Ammon's horn (tissue), 1 donor: ENCODE data around the gene PNPLA1.
"Not testable (repeated sequence)": the region's sequence is repeated elsewhere in the genome, so short reads cannot be mapped to it uniquely, and the experiment has no call there.

Experiments used
- DNase-seq: peaks from one replicate; pipeline ENCODE4 v3.0.0-alpha.2; 2016; ENCODE audit warnings: low spot score

Gene PNPLA1

DNA sequence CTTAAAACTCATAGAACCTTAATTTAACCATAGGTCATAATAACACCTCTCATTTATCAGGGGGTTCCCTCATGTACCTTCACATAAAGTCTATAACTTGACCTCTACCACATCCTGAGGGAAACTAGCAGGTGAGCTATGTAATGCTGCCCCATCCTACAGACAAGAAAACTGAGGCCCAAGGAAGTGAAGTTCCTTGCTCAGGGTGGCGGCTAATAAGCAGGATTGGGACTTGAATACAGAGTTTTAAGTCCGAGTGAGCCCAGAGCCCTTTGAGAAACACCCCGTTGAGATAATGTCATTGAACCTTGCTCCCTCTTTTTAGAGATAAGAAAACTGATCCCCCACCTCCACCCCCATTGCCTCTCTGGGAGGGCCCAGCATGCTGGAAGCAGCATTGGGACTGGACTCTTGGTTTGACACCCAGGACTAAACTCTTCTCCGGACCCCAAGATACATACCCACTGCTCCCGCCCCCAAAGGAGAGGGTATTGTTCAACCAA is 66.4 kb downstream of the PNPLA1 start:
- no peak for DNase-seq

DNA sequence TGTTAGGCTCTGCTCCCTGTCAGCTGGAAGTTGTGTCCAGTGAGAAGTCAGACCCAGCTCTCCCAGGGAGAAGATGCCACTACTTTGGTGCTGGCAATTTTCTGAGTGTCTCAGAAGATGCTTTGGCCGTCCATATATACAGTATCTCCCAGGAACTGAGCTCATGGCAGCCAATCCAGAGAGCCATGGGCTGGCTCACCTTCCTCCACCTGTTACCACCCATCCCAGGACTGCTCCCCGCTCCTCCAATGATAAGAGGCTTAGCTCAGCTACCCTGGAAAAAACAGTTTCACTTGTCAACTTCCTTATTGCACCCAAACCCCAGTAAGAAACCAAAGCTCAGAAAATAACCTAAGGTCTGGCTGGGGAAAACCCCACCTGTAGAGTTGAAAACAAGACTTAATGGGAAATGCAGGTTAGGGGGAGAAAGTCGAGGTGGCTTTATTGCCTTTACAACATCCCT is 67.0 kb downstream of the PNPLA1 start, which contains the start of gene BNIP5:
TSS of gene BNIP5 (minus strand) at position 110 of the 463 bp plus-strand sequence. CDS start 6,198 bp downstream, outside the sequence.
- DNase-seq, result no peak

DNA sequence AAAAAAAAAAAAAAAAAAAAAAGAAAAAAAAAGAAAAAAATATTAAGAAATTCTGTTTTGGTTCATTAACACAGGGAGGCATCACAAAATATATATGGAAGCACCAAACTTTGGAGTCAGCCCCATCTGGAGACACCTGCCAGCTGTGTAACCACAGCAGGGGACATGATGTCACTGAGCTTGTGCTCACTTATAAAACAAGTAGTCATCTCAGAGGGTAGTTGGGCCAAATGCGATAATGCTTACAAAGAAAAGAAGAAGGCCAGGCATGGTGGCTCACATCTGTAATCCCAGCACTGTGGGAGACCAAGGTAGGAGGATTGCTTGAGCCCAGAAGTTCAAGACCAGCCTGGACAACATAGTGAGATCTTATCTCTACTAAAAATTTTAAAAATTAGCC is 68.0 kb downstream of the PNPLA1 start:
- DNase-seq, result no peak

GRCh38 chr6:36338223-36338622 is 68.4 kb downstream of the PNPLA1 start:
- not testable (repeated sequence) for DNase-seq

DNA sequence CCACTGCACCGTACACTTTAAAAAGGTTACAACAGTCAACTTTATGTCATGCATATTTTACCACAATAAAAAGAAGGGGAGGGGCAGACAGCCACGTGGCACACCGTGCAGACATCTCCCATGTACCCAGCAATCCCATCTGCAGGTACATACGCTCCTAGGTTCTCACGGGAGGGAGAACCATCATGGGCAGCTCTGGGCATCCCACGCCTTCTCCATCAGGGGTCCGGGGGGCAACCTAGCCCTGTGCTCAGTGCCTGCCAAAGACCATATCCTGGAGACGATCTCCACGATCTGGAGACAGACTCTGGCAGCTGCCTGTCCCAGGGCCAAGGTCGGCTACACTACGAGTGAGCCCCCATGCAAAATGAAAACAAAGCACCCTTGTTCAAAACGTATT is 69.3 kb downstream of the PNPLA1 start:
- DNase-seq, result no peak

DNA sequence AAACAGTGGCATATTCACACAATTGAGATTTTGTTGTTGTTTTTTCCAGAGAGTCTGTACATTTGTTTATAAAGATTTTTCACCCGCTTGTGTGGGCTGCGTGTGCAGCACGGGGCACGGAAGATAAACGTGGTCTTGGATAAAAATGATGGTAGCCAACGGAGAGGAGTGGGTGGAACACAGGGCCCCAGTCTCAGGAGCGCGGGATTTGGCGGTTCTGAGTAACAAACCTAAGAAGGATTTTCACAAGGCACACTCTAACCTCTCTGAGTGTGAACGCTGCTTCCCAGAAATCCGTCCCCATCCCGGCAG is 70.4 kb downstream of the PNPLA1 start:
- DNase-seq, result no peak

GRCh38 chr6:36340618-36341454 is 71.0 kb downstream of the PNPLA1 start:
- peak; percentile 68 for DNase-seq

GRCh38 chr6:36343109-36343680 is 73.3 kb downstream of the PNPLA1 start:
- no peak for DNase-seq

DNA sequence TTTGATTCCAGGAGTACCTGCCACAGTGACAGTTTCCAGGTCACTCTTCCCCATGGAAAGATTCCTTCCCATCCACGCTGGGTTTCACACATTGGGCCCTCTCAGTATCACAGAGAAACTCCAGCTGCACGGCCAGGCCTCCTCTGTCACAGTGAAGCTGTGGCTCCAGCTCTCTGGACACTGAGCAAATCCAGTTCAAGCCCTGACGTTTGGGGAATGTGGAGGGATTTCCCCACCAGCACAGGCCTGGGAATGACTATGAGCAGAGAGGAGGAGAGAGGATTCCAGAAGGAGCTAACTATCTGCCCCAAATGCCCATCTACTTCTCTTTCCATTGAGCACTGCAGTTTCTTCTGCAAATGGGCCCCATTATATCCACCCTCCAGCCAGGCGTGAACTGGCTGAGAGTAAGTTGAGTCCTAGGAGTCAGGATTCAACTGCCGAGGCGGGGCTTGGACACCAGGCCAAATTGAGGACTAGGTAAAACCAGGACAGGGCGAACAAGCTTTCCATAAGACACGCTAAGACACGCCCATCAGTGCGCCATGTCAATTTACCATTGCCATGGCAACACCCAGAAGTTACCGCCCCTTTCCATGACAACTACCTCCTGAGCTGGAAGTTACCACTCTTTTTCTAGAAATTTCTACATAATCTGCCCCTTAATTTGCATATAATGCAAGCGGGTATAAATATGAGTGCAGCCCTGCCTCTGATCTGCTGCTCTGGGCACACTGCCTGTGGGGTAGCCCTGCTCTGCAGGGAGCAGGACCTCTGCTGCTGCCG is 76.0 kb downstream of the PNPLA1 start:
- DNase-seq, result no peak

GRCh38 chr6:36346486-36347273 is 76.8 kb downstream of the PNPLA1 start:
- no peak for DNase-seq

GRCh38 chr6:36347621-36348020 is 77.8 kb downstream of the PNPLA1 start:
- DNase-seq, result no peak

DNA sequence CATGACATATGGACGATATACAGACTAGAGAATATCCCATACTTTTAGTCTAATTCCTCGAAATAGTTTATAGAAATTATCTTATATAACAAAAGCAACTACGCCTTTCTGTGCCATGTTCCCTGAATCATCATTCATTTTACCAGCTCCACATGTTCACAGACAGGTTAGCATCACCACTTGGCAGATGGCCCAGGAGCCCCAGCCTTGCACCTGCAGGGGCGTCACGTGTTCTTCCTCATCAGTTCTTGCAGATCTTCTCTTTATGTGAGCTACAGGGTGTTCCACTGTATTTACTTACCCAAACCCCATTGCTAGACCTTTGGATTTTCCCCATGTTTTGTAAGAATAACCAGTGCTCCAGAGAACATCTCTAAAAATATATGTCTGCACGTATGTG is 79.4 kb downstream of the PNPLA1 start:
- no peak for DNase-seq

DNA sequence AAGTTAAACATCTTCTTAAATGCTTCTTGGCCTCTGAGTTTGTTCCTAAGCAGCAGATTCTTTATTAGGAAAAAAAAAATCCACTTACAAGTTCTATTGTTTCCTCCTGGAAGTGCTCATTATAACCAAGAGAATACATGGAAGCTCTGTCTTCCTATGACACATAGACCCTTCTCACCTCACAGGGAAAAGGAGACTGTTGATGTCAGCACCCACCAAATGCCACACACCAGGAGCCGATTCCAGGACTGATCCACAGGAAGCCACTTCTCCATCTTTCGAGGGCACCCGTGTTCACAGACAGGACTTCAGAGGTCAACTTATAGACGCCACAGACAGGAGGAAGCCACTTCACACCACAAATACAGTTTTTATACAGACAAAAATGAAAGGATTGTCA is 80.2 kb downstream of the PNPLA1 start:
- DNase-seq, result no peak

DNA sequence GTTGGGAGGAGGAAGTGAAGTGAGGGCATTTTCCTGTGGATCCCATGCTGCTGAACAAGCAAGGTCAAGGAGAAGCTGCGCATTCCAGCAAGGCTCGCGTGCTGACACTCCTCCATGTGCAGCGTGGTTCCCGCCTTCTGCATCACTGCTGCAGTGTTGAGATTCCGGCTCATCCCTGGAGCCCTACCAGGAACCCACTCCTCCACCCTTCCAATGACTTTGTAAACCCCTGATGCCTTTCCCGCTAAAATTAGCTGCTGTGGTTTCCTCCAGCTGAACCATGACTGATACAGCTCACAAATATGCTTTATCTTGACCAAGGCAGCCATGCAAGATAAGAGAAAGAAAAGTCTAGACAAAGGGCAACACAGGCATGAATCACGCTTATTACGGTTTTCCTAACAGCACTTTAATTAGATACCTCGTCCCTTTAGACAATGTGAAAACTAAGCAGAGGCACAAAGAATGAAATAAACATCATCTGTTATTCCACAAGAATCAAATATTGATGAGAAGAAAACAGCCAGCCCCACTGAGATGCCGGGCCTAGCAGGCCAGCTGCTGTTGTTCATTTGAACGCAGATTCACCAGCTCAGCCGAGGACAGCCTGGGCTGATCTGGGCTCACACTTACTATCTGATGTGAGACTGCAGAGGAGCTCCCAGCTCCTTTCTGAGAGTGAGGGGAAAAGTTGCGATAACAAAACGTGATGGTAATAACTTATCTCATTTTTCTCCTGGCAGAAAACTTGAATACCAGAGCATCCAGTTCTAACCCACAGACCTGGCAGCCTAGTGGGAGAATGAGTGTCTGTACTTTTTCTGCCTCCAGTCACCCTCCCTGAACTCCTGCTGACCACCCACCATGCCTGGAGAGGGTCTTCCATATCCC is 81.1 kb downstream of the PNPLA1 start:
- no peak for DNase-seq

GRCh38 chr6:36352477-36353157 is 82.8 kb downstream of the PNPLA1 start:
- DNase-seq, result no peak

- DNase-seq, result no peak
Measured at GRCh38 chr6:36353411-36353915, 83.6 kb downstream of the PNPLA1 start.

- no peak for DNase-seq
Measured at GRCh38 chr6:36355819-36356218, 86.0 kb downstream of the PNPLA1 start.

DNA sequence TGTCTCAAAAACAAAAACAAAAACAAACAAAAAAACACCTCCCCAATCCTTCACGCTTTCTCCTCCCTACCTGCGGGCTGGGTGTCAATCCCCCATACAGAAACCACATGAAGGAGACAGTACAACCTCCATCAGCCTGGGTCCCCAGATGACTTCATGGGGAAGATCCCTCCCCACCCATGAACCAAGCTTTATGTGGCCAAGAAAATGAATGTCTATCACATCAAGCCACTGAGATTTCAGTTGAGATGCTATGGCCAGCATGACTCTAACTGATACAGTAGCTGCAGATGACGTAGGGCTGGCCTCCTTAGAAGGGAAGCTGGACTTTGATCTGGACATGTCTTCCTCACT is 88.0 kb downstream of the PNPLA1 start:
- no peak for DNase-seq
